AG09319 (cell line): ENCODE measurements around the gene ALKBH8.

Experiments
- DNase-seq: peaks from one replicate; pipeline ENCODE4 v3.0.0-alpha.2; 2010; ENCODE audit warnings: low read depth; ENCODE audit errors: extremely low read depth
- TF ChIP-seq, protein P1 (sequence below): IDR thresholded peaks from 2 replicates; pipeline ENCODE4 v1.5.1; 2011; ENCODE audit warnings: low read depth, mild to moderate bottlenecking, inconsistent platforms, low read length, moderate library complexity

ALKBH8 gene

DNA sequence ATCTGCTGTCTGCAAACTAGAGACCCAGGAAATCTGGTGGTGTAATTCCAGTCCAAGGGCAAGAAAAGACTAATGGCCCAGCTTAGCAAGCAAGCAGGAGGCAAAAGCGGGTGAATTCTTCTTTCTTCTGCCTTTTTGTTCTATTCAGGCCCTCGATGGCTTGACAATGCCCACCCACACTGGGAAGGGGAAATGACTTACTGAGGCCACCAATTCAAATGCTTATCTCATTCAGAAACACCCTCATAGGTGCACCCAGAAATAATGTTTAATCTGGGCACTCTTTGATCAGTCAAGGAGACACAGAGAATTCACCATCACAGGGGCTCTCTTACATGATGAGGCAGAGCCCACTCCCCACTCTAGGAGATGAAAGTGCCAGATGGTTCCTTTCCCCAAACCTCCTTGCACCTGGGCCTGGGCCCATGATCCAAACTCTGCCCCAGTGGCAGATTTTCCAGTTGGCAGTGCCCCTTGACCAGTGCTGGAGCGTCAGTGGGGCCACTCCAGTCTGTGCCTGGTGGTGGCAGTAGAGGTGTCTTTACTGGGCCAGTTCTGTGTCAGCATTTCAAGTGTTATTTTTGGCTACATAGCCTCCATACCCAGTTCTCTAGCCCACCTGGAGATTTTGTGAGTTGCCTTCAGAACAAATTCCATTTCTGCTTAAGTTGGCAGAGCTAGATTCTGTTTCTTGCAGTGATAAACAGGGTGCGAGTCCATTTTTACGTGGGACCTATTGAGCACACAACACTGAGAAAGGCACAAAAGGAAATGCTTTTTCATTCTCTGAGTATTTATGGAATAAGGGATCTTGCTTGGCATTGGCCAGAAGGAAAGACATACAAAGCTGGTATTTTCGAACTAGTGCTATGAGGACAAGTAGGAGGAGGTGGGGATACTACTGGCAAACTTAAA, 32.9 kb upstream of the ALKBH8 start:
- TF ChIP-seq, protein P1, sequence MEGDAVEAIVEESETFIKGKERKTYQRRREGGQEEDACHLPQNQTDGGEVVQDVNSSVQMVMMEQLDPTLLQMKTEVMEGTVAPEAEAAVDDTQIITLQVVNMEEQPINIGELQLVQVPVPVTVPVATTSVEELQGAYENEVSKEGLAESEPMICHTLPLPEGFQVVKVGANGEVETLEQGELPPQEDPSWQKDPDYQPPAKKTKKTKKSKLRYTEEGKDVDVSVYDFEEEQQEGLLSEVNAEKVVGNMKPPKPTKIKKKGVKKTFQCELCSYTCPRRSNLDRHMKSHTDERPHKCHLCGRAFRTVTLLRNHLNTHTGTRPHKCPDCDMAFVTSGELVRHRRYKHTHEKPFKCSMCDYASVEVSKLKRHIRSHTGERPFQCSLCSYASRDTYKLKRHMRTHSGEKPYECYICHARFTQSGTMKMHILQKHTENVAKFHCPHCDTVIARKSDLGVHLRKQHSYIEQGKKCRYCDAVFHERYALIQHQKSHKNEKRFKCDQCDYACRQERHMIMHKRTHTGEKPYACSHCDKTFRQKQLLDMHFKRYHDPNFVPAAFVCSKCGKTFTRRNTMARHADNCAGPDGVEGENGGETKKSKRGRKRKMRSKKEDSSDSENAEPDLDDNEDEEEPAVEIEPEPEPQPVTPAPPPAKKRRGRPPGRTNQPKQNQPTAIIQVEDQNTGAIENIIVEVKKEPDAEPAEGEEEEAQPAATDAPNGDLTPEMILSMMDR, result peak; percentile 34
- no peak for DNase-seq

DNA sequence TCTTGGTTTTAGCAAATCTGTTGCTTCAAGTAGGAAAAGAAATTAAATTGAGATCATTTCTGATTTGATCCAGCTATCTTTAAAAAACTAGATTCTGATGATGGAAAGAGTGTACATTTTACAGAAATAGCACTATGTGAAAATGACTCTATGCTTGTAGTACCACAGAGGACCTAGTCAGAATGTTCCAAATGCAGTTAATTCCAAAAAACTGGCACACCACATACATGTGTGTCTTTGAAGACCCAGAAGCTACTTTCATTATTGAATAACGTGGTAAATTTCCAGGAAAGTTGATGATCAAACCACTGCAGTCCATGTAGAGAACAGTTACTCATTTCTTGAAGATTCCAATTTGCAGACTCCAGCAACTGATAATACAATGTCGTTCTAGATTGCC, 29.2 kb upstream of the ALKBH8 start:
- DNase-seq, result no peak
- TF ChIP-seq, protein P1, result no peak

DNA sequence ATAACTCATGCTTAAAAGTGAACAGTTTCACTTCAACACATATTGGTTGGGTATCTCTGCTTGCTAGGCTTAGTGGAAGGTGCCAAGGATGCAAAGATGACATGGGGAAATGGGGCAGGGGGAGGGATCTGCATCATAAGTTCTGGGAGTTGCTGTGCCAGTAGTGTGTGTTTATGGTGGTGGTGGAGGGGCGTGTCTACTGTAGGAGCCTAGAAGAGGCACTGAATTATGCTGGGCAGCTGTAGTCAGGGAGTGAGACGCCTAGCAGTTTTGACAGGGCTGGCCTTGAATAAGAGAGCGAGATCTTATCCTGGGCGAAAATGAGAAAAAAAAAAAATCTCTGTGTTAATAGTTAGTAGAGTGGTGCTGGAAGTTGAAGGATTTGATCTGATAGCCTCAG, 28.4 kb upstream of the ALKBH8 start:
- TF ChIP-seq, protein P1, result no peak
- no peak for DNase-seq

DNA sequence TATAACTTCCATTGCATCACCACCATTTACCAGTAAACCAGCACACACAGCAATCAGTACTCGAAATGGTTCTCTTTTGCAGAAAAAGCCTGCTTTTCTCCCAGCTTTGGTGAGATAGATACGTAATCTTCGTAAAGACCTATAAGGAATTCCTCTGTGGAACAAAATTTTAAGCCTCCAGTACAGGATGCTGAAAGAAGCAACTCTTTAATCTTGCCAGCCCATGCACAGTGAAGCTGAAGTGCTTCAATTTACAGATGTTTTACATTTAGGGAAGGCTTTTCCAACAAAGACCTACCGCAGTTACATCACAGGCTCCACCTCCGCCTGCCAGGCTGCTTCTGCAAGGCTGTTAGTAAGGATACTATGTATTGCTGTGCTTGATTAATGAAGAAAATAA, 27.3 kb upstream of the ALKBH8 start:
- DNase-seq, result no peak
- TF ChIP-seq, protein P1, result no peak

DNA sequence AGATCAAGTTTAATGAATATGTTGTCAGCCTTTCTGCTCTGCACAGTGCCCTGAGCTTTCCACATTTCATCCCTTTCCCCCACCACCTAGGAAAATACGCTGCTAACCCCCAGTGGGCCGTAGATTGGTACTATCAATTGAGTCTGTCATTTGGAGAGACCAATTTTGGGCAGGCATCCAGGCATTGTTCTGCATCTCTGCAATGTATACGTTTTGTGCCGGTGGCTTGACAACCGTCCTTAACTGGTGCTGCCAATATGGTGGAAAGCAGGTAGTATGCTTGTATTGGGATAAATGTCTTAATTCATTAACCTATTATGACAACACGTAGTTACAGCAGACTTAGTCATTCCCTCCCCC, 26.7 kb upstream of the ALKBH8 start:
- TF ChIP-seq, protein P1, result no peak
- DNase-seq, result no peak

DNA sequence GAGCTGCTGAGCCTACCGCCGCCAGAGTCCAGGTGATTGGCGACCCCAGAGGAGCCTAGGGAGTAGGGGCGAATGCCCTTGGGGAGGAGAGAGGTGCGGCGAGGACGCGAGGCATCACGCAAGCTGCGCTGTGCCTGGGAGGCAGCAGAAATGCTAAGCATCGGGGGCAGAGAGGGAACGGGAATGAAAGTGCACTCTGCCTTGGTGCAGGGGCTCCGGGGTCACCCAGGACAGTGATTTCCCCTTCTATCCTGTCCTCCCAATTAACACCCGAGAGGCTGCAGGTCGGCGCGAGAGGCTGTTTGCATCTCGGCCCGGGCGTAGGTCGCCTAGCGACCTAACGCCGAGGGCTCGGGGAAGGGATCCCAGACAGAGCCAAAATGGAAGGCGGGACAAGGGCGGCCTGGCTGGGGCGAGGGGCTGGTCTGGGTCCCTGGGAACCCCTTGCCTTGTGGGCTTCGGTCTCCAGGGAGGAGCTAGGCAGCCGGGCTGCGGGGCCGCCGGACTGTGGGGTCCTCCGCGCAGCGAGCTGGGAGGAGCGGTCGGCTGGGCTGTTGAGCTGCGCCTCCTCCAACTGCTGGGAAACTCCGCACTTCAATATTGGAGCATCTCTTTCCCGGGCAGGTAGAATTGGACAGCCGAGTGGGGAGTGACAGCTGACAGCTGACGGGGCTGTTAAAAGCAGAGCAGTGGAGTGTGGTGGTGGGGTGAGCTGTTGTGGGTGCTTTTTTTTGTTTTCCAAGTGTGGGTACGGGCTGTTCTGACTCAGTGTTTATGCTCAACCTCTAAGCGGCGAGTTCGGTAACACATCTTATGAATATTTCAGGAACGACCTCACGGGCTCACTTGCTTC, 26.1 kb upstream of the ALKBH8 start:
- no peak for DNase-seq
- TF ChIP-seq, protein P1, result no peak
